GM19238 (cell line): Measurements from ENCODE around the gene SLC25A17.

Experiments
- DNase-seq: peaks from one replicate; pipeline ENCODE4 v3.0.0; 2011; ENCODE audit warnings: low spot score; ENCODE audit not compliant: insufficient read length

Gene SLC25A17

DNA sequence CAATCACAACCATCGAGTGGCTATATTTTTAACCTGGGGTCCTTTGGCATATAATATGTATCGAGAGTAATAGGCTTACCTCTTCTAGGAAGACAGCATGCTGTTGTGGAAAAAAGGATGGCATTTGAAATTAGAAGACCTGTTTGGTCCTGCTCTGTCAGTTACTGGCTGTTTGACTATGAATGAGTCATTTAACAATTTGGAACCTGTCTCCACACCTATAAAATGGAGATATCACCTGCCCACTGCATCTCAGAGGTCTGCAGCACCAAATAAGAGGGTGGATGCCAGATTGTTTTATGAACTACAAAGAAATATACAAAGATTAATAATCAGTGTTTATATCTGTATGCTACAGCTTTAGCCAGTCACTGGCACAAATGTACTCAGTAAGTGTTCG is 60.8 kb downstream of the SLC25A17 start:
- no peak for DNase-seq

DNA sequence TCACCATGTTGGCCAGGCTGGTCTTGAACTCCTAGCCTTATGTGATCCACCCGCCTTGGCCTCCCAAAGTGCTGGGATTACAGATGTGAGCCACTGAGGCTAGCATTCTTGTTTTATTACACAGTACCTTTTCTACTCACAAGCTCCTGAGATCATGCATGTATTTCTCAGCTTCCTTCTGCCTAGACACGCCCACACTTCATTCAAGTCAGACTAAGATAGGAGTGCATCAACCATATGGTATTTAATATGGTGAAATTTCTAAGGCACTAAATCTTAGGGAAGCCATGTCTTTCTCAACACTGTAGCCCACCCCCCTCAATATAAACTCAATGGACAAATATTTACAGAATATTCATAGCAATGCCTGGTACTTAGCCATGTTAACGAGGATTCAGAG is 62.1 kb downstream of the SLC25A17 start:
- no peak for DNase-seq

DNA sequence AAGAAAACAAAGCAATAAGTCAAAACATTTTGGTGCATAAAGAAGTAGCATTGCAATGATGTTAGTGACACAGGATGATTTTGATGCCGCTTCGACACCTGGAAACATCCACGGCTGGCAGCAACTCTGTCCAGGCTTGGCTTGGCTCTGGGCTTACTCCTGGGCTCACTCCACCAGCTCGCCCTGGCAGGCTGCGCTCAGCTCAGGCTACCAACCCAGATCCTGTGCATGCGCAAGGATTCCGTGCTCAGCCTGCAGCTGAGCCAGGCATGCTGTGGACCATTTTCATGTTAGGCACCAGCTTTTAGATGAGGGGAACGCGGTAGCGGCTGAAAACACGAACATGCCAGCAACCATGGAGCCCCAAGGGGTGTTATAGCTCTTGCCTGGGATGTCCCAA is 66.0 kb downstream of the SLC25A17 start:
- DNase-seq = no peak

DNA sequence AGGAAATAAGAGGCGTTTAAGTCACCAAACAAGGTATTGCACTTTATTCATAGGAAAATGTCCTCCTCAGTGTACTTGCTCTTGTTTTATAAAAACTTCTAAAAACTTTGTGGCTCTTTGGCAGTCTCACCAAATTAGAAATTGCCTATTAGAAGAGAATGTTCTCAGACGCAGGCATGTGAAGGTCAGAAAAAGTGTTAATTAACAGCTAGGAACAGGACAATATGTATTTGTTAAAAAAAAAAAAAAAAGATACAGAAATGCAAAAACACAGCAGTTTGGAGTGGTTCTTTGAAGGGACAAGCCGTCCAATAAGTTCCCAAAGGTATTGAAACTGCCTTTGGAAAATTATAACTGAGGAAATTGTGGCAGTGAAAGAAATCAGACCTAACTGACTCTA is 67.9 kb downstream of the SLC25A17 start:
- DNase-seq = no peak

DNA sequence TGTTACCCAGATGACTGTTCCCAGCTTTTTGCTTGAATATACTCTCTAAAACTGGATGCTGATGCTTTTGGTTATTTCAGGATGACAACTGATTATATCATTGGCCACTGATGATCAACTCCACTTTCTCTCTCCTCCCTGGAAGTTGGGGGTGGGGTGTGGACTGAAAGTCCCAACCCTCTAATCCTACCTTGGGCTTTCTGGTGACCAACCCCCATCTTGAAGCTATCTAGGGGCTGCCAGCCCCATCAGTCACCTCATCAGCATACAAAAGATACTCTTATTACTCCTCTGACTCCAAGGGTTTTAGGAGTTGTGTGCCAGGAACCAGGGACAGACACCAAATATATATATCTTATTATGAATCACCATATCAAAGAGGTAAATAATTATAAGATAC is 69.3 kb downstream of the SLC25A17 start:
- DNase-seq = no peak

DNA sequence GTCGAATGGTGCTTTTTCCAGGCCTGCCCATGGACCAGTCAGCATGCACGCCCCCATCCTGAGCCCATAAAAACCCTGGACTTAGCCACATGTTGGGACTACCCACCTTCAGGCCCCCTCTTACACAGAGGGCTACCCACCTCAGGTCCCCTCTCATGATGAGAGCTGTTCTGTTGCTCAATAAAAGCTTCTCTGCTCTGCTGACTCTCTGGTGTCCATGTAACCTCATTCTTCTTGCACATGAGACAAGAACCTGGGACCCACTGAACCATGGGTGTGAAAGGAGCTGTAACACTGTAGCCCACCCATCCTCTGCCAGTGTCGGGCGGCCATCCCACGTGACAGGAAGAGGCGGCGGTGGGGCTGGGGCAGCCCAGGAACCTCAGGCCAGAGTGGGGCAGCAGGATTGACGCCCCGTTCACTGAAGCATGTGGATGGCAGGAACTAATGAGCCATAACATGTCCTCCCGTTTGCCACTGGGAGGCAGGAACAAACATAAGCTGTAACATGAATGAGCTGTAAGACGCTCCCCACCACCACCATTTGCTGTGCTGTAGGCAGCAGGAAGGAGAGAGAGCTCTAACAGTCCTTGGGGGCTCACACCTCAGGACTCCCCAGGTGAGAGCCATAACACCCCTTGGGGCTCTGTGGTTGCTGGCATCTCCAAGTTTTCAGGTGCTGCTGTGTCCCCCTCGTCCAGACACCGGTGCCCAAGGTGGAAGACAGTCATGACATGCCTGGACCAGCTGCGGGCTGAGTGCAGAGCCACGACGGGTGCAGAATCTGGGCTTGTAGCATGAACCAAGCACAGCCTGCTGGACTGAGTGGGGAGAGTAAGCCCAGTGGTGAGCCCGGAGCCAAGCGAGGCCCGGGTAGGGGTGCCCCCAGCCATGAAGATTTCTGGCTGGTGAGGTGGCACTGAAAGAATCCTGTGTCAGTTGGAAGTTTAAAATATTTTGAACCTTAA is 70.5 kb downstream of the SLC25A17 start:
- no peak for DNase-seq

DNA sequence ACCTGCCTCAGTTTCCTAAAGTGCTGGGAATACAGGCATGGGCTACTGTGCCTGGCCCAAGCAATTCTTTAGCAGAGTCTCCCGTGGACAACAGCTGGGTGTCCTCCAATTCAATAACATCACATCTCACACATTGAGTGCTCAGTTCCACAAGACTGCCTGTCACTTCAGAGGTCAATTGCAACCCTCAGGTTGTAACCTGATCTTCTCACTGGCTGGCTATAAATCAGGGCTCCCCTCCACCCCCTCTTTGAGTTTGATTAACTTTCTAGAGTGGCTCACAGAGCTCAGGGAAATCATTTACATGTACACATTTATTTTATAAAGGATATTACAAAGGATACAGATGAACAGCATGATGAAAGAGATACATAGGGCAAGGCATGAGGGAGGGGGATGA is 71.8 kb downstream of the SLC25A17 start:
- no peak for DNase-seq

DNA sequence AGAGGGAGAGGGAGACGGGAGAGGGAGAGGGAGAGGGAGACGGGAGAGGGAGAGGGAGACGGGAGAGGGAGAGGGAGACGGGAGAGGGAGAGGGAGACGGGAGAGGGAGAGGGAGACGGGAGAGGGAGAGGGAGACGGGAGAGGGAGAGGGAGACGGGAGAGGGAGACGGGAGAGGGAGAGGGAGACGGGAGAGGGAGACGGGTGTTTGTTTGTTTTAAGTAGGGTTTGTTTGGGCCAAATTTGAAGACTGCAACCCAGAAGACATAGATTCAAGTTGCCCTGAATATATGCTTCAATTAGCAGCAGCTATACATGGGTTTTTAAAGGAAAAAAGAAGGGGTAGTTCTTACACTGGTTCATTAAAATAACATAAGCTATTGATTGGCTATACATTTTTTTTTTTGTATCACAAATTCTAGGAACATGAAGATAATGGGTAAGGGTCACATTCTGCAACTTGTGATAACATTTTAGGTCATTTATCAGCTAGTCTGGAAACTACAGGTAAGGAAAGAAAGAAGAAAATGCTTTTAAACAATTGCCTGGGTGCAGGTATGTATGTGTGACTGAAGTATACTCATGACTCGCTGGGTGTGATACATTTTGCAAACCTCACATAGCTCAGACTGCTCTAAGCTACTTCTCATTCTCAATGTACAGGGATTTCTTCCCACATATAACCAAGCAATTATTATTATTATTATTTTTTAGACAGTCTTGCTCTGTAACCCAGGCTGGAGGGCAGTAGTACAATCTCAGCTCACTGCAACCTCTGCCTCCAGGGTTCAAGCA is 72.5 kb downstream of the SLC25A17 start:
- DNase-seq = no peak

DNA sequence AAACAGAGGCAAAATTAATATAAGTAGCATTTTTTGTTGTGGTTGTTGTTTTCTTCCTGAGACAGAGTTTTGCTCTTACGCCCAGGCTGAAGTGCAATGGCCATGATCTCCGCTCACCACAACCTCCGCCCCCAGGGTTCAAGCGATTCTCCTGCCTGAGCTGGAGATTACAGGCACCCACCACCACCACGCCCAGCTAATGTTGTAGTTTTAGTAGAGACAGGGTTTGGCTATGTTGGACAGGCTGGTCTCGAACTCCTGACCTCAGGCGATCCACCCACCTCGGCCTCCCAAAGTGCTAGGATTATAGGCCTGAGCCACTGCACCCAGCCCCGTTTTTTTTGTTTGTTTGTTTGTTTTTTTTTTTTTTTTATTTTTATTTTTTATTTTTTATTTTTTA is 75.4 kb downstream of the SLC25A17 start:
- DNase-seq = no peak

DNA sequence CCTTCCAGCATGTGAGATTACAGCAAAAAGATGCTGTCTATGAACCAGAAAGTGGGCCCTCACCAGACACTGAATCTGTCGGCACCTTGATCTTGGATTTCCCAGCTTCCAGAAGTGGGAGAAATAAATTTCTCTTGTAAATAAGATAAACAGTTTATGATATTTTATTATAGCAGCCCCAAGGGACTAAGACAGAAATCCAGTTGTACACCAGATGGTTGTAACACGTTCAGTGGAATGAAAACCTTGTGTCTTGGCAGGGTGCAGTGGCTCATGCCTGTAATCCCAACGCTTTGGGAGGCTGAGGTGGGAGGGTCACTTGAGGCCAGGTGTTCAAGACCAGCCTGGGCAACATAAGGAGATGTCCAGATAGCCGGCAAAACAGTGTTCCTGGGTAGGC is 78.0 kb downstream of the SLC25A17 start:
- DNase-seq = no peak

DNA sequence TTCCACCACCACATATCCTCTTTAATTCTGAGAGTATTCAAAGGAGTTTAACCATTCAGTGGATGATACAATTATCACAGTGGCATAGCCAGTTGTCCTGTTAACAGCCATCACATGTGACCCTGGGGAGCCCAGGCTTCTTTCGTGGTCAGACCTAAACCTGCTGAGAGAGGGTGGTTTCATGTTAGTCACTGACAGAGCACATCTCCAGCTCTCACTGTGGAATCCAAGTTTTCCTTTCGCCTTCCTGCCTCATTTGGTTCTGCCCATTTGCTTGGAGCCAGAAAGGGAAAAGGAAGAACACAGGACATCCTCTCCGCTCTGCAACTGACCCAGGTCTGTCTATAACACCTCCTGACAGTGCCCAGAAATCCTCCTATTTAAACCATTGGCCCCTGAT is 79.4 kb downstream of the SLC25A17 start:
- no peak for DNase-seq

DNA sequence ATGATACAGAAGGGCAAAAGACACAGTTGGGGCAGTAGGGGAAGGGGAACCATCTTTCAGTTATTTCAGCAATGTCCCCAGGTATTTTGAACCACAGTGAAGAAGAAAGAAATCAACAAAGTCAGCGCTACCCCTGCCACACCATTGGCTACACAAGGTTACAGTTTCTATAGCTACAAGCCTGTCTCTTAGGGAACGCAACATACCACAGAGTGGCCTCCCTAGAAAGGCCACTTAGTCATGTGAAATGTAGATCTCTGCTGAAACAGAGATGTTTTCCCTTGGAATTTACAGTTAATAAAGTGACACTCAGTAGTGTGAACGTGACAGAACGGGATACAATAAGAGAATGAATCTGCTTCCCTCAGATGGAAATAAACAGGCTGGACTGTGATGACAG is 85.2 kb downstream of the SLC25A17 start:
- DNase-seq = no peak

DNA sequence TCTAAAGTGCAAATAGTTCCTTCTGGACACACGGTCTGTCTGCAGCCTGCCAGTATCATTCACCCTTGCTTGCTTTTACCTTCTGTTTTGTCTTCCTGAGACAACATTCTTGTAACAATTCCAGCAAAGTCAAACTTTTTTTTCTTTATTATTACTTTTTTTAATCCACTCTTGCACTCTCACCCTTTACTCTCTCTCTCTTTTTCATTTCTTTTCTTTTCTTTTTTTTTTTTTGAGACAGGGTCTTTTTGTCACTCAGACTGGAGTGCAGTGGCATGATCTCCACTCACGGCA is 86.2 kb downstream of the SLC25A17 start:
- DNase-seq = no peak

DNA sequence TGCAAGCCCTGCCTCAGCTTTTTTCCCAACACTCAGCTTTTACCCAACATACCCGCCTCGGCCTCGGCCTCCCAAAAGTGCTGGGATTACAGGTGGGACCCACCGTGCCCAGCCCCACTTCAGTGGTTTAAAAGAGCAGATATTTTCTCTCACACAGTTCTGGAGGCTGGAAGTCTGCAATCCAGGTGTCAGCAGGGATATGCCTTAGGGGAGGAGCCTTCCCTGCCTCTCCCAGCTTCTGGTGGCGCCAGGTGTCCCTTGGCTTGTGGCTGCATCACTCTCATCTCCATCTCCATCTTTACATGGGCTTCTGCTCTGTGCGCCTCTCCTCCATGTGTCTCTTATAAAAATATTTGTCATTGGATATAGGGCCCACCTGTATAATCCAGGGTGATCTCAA is 89.9 kb downstream of the SLC25A17 start:
- DNase-seq = no peak

DNA sequence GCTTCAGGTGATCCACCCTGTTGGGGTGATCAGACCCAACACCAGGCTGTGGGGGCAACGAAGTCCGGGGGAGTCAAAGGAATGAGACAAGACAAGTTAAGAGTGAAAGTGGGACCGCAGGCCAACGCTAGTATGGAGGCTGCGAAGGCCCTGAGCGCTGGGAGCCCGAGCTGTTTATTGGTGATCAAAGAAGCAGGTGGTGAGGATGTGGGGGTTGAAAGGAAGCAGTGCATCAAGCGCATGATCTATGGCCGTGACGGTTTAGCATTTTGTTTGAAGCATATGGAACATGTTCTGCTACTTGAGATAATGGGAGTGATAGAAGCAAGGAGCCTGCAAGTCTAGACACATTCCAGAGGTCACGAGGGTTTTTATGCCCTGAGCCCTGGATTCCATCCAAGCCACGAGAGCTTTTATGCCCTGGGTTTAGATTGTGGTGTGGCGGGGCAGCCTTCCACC is 90.4 kb downstream of the SLC25A17 start:
- DNase-seq = no peak

DNA sequence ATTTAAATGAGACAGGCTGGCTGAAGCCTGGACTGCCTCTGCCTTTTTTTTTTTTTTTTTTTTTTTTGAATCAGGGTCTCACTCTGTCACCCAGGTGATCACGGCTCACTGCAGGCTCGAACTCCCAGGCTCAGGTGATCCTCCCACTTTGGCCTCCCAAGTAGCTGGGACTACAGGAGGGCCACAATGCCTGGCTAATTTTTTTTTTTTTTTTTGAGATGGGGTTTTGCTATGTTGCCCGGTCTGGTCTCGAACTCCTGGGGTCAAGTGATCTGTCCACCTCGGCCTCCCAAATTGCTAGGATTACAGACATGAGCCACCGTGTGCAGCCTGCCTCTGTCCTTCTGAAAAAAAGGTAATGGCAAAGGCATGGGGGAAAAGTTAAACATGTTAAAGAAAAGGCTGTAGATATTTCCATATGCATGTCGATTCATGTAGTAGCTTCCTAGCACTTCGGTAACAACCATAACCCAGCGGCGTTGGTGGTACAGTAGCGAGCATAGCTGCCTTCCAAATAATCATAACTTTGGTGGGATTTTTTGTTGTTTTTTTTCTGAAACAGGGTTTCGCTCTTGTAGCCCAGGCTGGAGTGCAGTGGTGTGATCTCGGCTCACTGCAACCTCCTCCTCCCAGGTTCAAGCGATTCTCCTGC is 91.1 kb downstream of the SLC25A17 start:
- DNase-seq = no peak

DNA sequence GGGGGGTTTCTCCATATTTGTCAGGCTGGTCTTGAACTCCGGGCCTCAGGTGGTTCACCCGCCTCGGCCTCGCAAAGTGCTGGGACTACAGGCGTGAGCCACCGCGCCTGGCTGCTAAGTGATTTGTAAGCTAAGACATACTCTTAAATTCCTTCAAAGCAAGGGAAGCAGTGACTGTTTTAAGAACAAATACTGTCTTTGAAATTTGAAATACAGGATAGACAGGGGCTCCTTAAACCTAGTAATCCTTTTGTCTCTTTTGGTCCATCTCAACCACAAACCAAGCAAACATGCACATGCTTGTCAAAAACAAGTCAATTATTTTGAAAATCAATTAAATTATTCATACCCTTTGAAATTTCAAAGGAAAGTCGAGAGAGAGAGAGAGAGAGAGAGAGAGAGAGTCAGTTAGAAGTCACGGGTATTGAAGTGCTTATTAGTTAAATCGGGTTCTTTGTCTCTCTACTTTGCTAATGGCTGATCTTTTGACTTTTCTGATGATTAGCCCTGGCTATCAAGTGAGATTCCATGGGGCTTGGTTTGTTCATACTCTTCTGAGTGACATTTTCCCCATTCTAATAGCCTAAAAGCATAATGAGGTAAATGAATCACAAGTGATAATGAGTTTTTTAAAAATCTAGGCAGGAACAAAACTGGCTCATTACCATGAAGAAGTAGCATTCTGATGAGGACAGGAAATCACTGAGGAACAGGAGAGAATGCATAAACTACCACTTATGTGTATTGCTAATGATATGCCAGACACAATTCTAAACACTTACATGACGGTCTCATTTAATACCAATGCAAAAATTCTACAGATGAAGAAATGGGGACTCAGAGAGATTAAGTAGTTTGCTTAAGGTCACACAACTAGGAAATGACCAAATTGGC is 91.8 kb downstream of the SLC25A17 start:
- DNase-seq = no peak

DNA sequence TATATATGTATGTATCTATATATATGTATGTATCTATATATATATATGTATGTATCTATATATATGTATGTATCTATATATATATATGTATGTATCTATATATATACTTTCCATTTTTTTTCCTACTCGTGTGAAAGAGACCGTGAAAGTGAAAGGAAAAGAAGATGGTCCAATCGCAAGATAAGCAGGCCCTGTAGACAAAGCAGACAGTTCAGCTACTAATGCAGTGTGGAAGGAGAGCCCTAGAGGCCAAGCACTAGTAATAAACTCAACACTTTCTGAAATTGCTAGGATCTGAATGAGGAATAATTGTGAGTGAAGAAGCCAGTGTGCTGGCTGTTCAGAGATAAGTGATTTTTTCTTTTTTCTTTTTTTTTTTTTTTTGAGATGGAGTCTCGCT is 92.6 kb downstream of the SLC25A17 start:
- DNase-seq = no peak

DNA sequence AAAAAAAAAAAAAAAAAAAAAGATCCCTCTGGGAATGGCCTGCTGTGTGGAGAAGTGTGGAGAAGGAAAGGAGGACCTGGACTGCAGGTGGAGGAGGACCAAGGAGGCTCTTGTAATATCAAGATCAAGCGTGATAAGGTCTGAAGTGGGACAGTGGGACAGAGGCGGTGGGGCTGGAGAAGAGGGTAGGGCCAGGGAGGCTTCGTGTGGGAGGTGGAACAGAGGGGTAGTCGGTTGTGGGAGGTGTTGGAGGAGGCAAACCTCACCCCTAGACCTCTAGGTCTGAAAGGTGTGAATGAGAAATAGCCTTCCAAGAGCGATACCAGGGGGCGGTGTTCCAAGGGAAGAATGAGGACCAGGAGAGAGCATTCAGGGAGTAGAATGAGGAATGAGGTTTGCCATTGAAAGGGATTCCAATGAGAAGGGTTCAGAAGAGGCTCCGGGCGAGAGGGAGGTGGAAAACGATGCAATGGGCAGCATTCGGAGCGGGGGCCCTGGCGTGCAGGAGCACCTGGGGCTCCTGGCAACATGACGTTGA is 95.7 kb downstream of the SLC25A17 start:
- DNase-seq = no peak

DNA sequence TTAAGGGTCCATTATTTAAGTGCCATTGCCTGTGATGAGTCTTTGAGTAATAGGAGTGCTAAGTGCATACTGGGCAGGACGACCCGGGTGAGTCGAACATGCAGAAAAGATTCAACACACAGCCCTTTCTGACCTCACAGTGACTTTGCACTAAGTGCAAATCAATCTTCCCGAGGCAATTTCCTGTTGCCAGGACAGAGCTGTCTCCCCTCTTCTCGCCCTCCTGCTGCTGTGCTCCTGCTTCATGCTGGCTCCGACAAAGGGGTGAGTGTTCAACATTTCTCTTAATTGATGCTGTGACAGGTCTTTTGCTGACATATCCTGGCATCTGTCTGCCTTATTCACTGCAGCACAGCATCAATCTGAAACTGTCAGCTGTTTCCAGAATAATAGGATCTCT is 97.9 kb downstream of the SLC25A17 start:
- no peak for DNase-seq
